ENCODE results near the gene NEDD4L.

NEDD4L gene

GRCh38 chr18:58095655-58096054 is 51.6 kb downstream of the NEDD4L start:
- DNase-seq, result no peak

GRCh38 chr18:58096658-58097057 is 52.6 kb downstream of the NEDD4L start:
- no peak for DNase-seq

GRCh38 chr18:58097121-58097906 is 53.3 kb downstream of the NEDD4L start:
- no peak for DNase-seq

- no peak for DNase-seq
Observed at GRCh38 chr18:58097907-58098166, 53.8 kb downstream of the NEDD4L start.

- DNase-seq, result no peak
Observed at GRCh38 chr18:58098706-58099105, 54.7 kb downstream of the NEDD4L start.

GRCh38 chr18:58100154-58100553 is 56.1 kb downstream of the NEDD4L start:
- no peak for DNase-seq

- no peak for DNase-seq
Observed at GRCh38 chr18:58101291-58101794, 57.3 kb downstream of the NEDD4L start.

- DNase-seq, result no peak
Observed at GRCh38 chr18:58102018-58102417, 58.0 kb downstream of the NEDD4L start.

- no peak for DNase-seq
Observed at GRCh38 chr18:58102875-58103274, 58.8 kb downstream of the NEDD4L start.

GRCh38 chr18:58103339-58103985 is 59.4 kb downstream of the NEDD4L start:
- no peak for DNase-seq

- DNase-seq, result no peak
Observed at GRCh38 chr18:58104096-58104495, 60.1 kb downstream of the NEDD4L start.

- DNase-seq, result no peak
Observed at GRCh38 chr18:58105206-58105887, 61.3 kb downstream of the NEDD4L start.

- DNase-seq, result no peak
Observed at GRCh38 chr18:58105888-58106260, 61.8 kb downstream of the NEDD4L start.

GRCh38 chr18:58106289-58107070 is 62.5 kb downstream of the NEDD4L start:
- DNase-seq, result no peak

- no peak for DNase-seq
Observed at GRCh38 chr18:58109256-58109655, 65.2 kb downstream of the NEDD4L start.

- no peak for DNase-seq
Observed at GRCh38 chr18:58110398-58110797, 66.4 kb downstream of the NEDD4L start.

- no peak for DNase-seq
Observed at GRCh38 chr18:58112174-58112573, 68.1 kb downstream of the NEDD4L start.

- DNase-seq, result no peak
Observed at GRCh38 chr18:58113337-58113736, 69.3 kb downstream of the NEDD4L start.

GRCh38 chr18:58114766-58115165 is 70.7 kb downstream of the NEDD4L start:
- no peak for DNase-seq

GRCh38 chr18:58116818-58117217 is 72.8 kb downstream of the NEDD4L start:
- no peak for DNase-seq

- no peak for DNase-seq
Observed at GRCh38 chr18:58117786-58118403, 73.9 kb downstream of the NEDD4L start.

- DNase-seq, result no peak
Observed at GRCh38 chr18:58118536-58118935, 74.5 kb downstream of the NEDD4L start.

GRCh38 chr18:58119819-58120218 is 75.8 kb downstream of the NEDD4L start:
- no peak for DNase-seq
